Measurements from ENCODE around the gene LBR. TPM values are rescaled to one million over a fixed set of nuclear protein-coding genes. Genes with fewer than 3 reads are reported as not detected.

LBR gene
- total RNA-seq, 1 donor from 2014 or later, result 37.1 TPM

DNA sequence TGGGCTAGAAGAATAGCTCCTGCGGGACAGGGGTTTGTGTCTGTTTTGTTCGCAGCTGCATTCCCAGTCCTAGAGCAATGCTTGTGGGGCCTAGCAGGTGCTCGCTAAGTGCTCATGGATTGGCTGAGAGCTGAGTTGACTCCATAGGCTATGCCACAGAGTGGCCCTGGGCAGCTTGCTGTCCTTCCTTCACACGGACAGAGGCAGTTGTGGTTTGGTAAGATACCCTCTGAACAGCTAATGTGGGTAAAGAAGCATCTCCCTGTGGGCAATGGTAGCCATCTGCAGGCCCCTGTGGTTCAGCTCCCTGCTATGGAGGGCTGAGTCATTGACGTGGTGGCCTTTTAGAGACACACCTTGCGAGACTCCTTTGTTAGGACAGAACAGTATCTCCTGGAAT lies 23.5 kb upstream of the LBR start:
- no peak for DNase-seq (ENCODE audit: low read depth)
- Histone ChIP-seq H3K4me3 (ENCODE audit: low read depth, low read length) (no peak overlapping the region), H3K36me3 (ENCODE audit: control insufficient read depth, insufficient read depth, low read length) (no peaks in the 10 kb centered on the region), H3K27me3 (ENCODE audit: control insufficient read depth, insufficient read depth, low read length) (no peaks in the 10 kb centered on the region)
- no peak for TF ChIP-seq CTCF (IDR thresholded peaks at IDR 0.05; ENCODE audit: insufficient read depth, low read length, poor library complexity, severe bottlenecking)

DNA sequence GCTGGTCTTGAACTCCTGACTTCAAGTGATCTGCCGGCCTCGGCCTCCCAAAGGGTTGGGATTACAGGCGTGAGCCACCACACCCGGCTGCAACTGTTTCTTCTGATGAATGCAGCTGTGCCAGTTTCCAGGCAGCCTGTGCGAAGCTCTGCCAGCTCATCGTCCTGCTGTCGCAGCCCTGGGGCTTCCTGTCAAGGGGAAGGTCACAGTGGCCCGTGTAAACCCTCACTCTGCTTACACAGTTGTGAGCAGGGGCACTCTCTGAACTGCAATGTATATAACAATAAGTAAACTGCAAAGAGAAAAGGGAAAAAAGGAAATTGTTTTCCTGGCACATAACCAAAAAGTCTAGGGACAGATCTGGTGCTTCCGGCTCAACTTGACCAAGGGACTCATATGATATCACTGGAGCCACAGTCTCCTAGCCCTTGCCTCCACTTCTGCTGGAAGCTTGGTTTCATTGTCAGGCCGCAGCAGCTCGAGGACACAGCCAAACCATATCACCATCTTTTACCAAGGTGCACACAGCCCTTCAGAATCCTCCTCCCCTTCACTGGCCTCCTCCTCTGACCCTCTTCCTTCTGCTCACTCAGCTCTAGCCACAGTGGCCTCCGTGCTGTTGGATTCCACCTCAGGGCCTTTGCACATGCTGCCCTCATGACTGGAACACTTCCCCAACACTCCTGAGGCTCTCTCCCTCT lies 22.8 kb upstream of the LBR start:
- no peak for DNase-seq (ENCODE audit: low read depth)
- Histone ChIP-seq H3K36me3 (ENCODE audit: control insufficient read depth, insufficient read depth, low read length) (no peaks in the 10 kb centered on the region), H3K27me3 (ENCODE audit: control insufficient read depth, insufficient read depth, low read length) (no peaks in the 10 kb centered on the region), H3K4me3 (ENCODE audit: low read depth, low read length) (no peak overlapping the region)
- TF ChIP-seq CTCF (IDR thresholded peaks at IDR 0.05; ENCODE audit: insufficient read depth, low read length, poor library complexity, severe bottlenecking), result no peak

DNA sequence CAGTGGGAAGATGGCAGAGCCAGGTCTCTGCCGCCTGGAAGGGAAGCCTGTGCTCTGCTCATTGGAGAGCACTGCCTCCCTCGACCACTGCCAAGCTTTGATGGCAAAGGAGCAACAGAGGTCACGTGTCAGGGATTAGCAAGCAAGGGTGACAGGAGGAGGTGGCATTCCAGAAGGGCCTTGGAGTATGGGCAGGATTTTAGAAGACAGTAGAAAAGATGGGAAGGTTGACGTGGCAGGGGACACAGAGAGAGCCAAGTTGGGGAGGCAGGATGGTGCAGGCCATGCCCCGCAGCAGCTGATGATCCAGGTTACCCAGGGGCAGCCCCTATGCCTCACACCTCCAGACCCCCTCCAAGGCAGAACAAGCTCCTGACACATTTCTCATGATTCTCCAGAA lies 21.9 kb upstream of the LBR start:
- no peak for DNase-seq (ENCODE audit: low read depth)
- no peaks in the 10 kb centered on the region for H3K36me3 ChIP-seq (ENCODE audit: control insufficient read depth, insufficient read depth, low read length)
- no peaks in the 10 kb centered on the region for H3K27me3 ChIP-seq (ENCODE audit: control insufficient read depth, insufficient read depth, low read length)
- no peak for TF ChIP-seq CTCF (IDR thresholded peaks at IDR 0.05; ENCODE audit: insufficient read depth, low read length, poor library complexity, severe bottlenecking)
- H3K4me3 ChIP-seq (ENCODE audit: low read depth, low read length), result no peak overlapping the region

GRCh38 chr1:225449261-225449660 lies 21.4 kb upstream of the LBR start:
- no peaks in the 10 kb centered on the region for H3K36me3 ChIP-seq (ENCODE audit: control insufficient read depth, insufficient read depth, low read length)
- TF ChIP-seq CTCF (IDR thresholded peaks at IDR 0.05; ENCODE audit: insufficient read depth, low read length, poor library complexity, severe bottlenecking), result no peak
- H3K27me3 ChIP-seq (ENCODE audit: control insufficient read depth, insufficient read depth, low read length), result no peaks in the 10 kb centered on the region
- peak; percentile 65 for DNase-seq (ENCODE audit: low read depth)
- no peak overlapping the region for H3K4me3 ChIP-seq (ENCODE audit: low read depth, low read length)

- H3K4me3 ChIP-seq (ENCODE audit: low read depth, low read length), result no peak overlapping the region
- no peaks in the 10 kb centered on the region for H3K36me3 ChIP-seq (ENCODE audit: control insufficient read depth, insufficient read depth, low read length)
- H3K27me3 ChIP-seq (ENCODE audit: control insufficient read depth, insufficient read depth, low read length), result no peaks in the 10 kb centered on the region
- no peak for DNase-seq (ENCODE audit: low read depth)
- no peak for TF ChIP-seq CTCF (IDR thresholded peaks at IDR 0.05; ENCODE audit: insufficient read depth, low read length, poor library complexity, severe bottlenecking)
Observed at GRCh38 chr1:225448146-225448805, 20.4 kb upstream of the LBR start.
